Tibial artery (tissue), 4 donors: ENCODE measurements around the gene TSPAN18.

Source experiments
- DNase-seq, 2 donors: peaks; one replicate each; pipeline ENCODE4 v3.0.0-alpha.2; 2019
- H3K27ac ChIP-seq, 2 donors: fragments of 200-600 bp; sonication (generic) in 1 of 2; 1 replicate in 1 of 2; 2 replicates in 1 of 2; pipeline ENCODE4 v1.5.1; 2018 to 2019; ENCODE audit warnings: mild to moderate bottlenecking in 1 of 2
- H3K27me3 ChIP-seq, 2 donors: fragments of 200-600 bp; sonication (generic) in 1 of 2; one replicate each; pipeline versions ENCODE4 v1.5.1 to v1.6.0; 2016 to 2019
- H3K36me3 ChIP-seq, 3 donors: fragments of 200-600 bp; sonication (generic) in 2 of 3; one replicate each; pipeline ENCODE4 v1.5.1; 2016 to 2019; ENCODE audit warnings: mild to moderate bottlenecking in 2 of 3
- H3K4me1 ChIP-seq, 4 donors: fragments of 200-600 bp; sonication (generic) in 2 of 4; 1 replicate in 3 of 4; 2 replicates in 1 of 4; pipeline ENCODE4 v1.5.1; 2016 to 2019
- H3K4me3 ChIP-seq, 2 donors: fragments of 200-600 bp; sonication (generic) in 1 of 2; 1 replicate in 1 of 2; 2 replicates in 1 of 2; pipeline ENCODE4 v1.5.1; 2018 to 2019; ENCODE audit warnings: mild to moderate bottlenecking in 2 of 2
- H3K9me3 ChIP-seq, 3 donors: fragments of 200-600 bp; sonication (generic) in 1 of 3; one replicate each; pipeline ENCODE4 v1.5.1; 2016 to 2019
- CTCF ChIP-seq, 2 experiments: fragments of 200-600 bp in 1 of 2; fragments of 450-650 bp in 1 of 2; IDR thresholded peaks; one replicate each; pipeline ENCODE4 v1.5.1; 2017 to 2019; ENCODE audit warnings: antibody characterized with exemption in 2 of 2, mild to moderate bottlenecking in 1 of 2, moderate library complexity in 1 of 2
- intact Hi-C: fragments of 100-400 bp; cut with DNase I; formaldehyde crosslinking; loops from one replicate; pipeline ENCODE4 v1.15.0; 2023; ENCODE audit warnings: low total_unique reads

Gene TSPAN18

GRCh38 chr11:44726283-44727113, at the start of gene TSPAN18:
TSPAN18 (plus strand) TSS chr11:44726962; CDS start chr11:44906417, 179,455 bp downstream.
- Histone ChIP-seq H3K27me3 (peaks cover 0 to 2% of the 10 kb centered on the region in 2 donors), H3K4me3 (peak within 1 kb of the TSS; percentile 61 to 73), H3K9me3 (no peaks in the 10 kb centered on the region), H3K4me1 (peaks cover 0 to 33% (median 23%) of the 10 kb centered on the region in 4 donors), H3K27ac (peak within 1 kb of the TSS; percentile 59 to 64), H3K36me3 (no peaks in the 10 kb centered on the region)
- no peak for DNase-seq
- no peak for TF ChIP-seq CTCF (IDR thresholded peaks at IDR 0.05)
- intact Hi-C loops = loop anchor here (5.0 to 10.0 kb wide), 4 partner anchors 56 to 186 kb away; partner anchors contain the start of gene CD82

GRCh38 chr11:44680982-44681597, 45.7 kb upstream of the TSPAN18 start:
- intact Hi-C loops = no loop called here
- no peak overlapping the region for H3K4me3 ChIP-seq
- peaks cover 0 to 22% of the 10 kb centered on the region in 2 donors for H3K27me3 ChIP-seq
- DNase-seq = no peak
- H3K4me1 ChIP-seq = no peaks in the 10 kb centered on the region
- H3K9me3 ChIP-seq = no peaks in the 10 kb centered on the region
- H3K27ac ChIP-seq = no peak overlapping the region
- no peak for TF ChIP-seq CTCF (IDR thresholded peaks at IDR 0.05)
- no peaks in the 10 kb centered on the region for H3K36me3 ChIP-seq

GRCh38 chr11:44681698-44682097, 45.1 kb upstream of the TSPAN18 start:
- Histone ChIP-seq H3K4me1 (no peaks in the 10 kb centered on the region), H3K4me3 (no peak overlapping the region), H3K36me3 (no peaks in the 10 kb centered on the region), H3K27me3 (peaks cover 0 to 27% of the 10 kb centered on the region in 2 donors), H3K9me3 (no peaks in the 10 kb centered on the region), H3K27ac (no peak overlapping the region)
- TF ChIP-seq CTCF (IDR thresholded peaks at IDR 0.05) = no peak
- intact Hi-C loops = no loop called here
- DNase-seq = no peak

GRCh38 chr11:44684859-44685281, 41.9 kb upstream of the TSPAN18 start:
- H3K27ac ChIP-seq = no peak overlapping the region
- DNase-seq = no peak
- H3K4me3 ChIP-seq = no peak overlapping the region
- no peaks in the 10 kb centered on the region for H3K36me3 ChIP-seq
- no peak for TF ChIP-seq CTCF (IDR thresholded peaks at IDR 0.05)
- no peaks in the 10 kb centered on the region for H3K4me1 ChIP-seq
- intact Hi-C loops = no loop called here
- no peaks in the 10 kb centered on the region for H3K9me3 ChIP-seq
- peaks cover 0 to 30% of the 10 kb centered on the region in 2 donors for H3K27me3 ChIP-seq

- H3K27me3 ChIP-seq = peaks cover 0 to 23% of the 10 kb centered on the region in 2 donors
- H3K4me1 ChIP-seq = no peaks in the 10 kb centered on the region
Measured at GRCh38 chr11:44687388-44687787, 39.4 kb upstream of the TSPAN18 start.

More at GRCh38 chr11:44687388-44687787, 39.4 kb upstream of the TSPAN18 start:
- no peaks in the 10 kb centered on the region for H3K36me3 ChIP-seq
- H3K9me3 ChIP-seq = no peaks in the 10 kb centered on the region
- intact Hi-C loops = no loop called here
- no peak for TF ChIP-seq CTCF (IDR thresholded peaks at IDR 0.05)
- no peak overlapping the region for H3K4me3 ChIP-seq
- no peak for DNase-seq
- no peak overlapping the region for H3K27ac ChIP-seq
